Lower lobe of right lung (tissue), 2 donors: ENCODE measurements around the gene SLC6A3. TPM values are rescaled to one million over a fixed set of nuclear protein-coding genes. Genes with fewer than 3 reads are reported as not detected.

Experiments
- ATAC-seq, 2 donors: fragments of 200-7000 bp; cut with Tn5 transposase; one replicate each; pipeline ENCODE4 v1.9.1; 2020 to 2022; ENCODE audit warnings: mild to moderate bottlenecking in 2 of 2, moderate library complexity in 2 of 2
- DNase-seq: peaks from one replicate; pipeline ENCODE4 v3.0.0-alpha.2; 2020
- H3K27ac ChIP-seq: fragments of 200-600 bp; one replicate; pipeline ENCODE4 v1.8.0; 2022
- H3K27me3 ChIP-seq: fragments of 200-600 bp; one replicate; pipeline ENCODE4 v1.8.0; 2022; ENCODE audit warnings: low read depth
- H3K36me3 ChIP-seq: fragments of 200-600 bp; one replicate; pipeline ENCODE4 v1.8.0; 2022; ENCODE audit warnings: mild to moderate bottlenecking
- H3K4me1 ChIP-seq: fragments of 200-600 bp; one replicate; pipeline ENCODE4 v1.8.0; 2022
- H3K4me3 ChIP-seq: fragments of 200-600 bp; one replicate; pipeline ENCODE4 v1.8.0; 2022; ENCODE audit warnings: mild to moderate bottlenecking
- H3K9me3 ChIP-seq: fragments of 200-600 bp; one replicate; pipeline ENCODE4 v1.8.0; 2022
- intact Hi-C: fragments of 100-400 bp; cut with DNase I; formaldehyde crosslinking; loops from one replicate; pipeline ENCODE4 v1.11.0; 2022
- total RNA-seq: library from RNA; stranded (reverse); fragmentation: NEBNext Ultra II Directional; extraction: Animal tissue kit (Norgen Biotek cat#: 25700); gene quantifications from one replicate; pipeline ENCODE4 v1.2.1, GENCODE V29; 2021
- TF ChIP-seq, protein P1 (sequence below): fragments of 200-600 bp; IDR thresholded peaks from one replicate; pipeline ENCODE4 v1.8.0; 2022; ENCODE audit warnings: antibody characterized with exemption, mild to moderate bottlenecking
- donor health status: DM: no; HTN: yes; CAD: no; lungs with severe emphysema.

The SLC6A3 gene
- total RNA-seq, 1 donor from 2014 or later, result 0.12 TPM

DNA sequence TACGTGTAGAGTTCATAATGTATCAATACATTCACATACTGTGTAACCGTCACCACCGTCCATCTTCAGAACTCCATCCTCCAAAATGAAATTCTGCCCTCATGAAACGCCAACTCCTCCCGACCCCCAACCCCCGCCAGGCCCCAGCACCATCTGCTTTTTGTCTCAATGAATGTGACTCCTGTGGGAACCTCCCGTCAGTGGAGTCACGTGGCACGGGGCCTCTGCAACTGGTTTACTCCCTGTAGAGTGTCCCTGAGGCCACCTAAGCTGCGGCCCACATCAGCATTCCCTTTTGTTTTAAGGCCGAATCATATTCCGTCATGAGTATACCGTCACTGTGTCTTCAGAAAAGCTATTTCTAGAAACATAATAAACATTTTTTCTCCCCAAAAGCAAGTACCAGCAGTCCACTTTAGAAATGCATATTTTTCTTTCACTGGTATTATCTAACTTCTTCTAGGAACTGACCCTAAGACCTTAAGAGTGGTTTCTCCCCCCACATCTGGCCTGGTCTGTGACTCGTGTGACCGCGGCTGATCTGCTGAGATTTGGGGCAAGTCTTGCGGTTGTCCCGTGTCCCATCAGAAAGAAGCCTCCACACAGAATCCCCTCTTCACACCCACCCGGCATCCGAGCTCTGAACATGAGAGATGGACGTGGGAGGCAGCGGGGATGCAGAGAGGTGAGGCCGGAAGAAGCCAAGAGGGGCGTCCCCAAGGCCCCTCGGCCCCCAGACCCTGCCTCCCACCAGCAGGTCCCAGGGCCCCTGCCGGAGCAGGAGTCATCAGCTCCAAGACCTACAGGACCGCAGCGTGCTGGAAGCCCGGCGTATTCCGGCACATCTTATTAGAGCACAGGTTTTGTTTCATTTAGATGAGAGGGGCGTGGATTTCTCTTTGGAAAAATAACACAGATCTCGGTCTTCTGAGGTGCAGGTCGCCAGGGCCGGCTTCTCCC is 38.3 kb downstream of the SLC6A3 start:
- intact Hi-C loops, result no loop called here
- Histone ChIP-seq H3K9me3 (no peaks in the 10 kb centered on the region), H3K27ac (no peak overlapping the region), H3K4me3 (no peak overlapping the region), H3K4me1 (no peaks in the 10 kb centered on the region), H3K27me3 (peaks cover 12% of the 10 kb centered on the region), H3K36me3 (no peaks in the 10 kb centered on the region)
- ATAC-seq (no peak), DNase-seq (peak; percentile 34)
- TF ChIP-seq, protein P1, sequence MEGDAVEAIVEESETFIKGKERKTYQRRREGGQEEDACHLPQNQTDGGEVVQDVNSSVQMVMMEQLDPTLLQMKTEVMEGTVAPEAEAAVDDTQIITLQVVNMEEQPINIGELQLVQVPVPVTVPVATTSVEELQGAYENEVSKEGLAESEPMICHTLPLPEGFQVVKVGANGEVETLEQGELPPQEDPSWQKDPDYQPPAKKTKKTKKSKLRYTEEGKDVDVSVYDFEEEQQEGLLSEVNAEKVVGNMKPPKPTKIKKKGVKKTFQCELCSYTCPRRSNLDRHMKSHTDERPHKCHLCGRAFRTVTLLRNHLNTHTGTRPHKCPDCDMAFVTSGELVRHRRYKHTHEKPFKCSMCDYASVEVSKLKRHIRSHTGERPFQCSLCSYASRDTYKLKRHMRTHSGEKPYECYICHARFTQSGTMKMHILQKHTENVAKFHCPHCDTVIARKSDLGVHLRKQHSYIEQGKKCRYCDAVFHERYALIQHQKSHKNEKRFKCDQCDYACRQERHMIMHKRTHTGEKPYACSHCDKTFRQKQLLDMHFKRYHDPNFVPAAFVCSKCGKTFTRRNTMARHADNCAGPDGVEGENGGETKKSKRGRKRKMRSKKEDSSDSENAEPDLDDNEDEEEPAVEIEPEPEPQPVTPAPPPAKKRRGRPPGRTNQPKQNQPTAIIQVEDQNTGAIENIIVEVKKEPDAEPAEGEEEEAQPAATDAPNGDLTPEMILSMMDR, result no peak

- DNase-seq (peak; percentile 32), ATAC-seq (no peak)
- intact Hi-C loops, result no loop called here
- no peaks in the 10 kb centered on the region for H3K4me1 ChIP-seq
- TF ChIP-seq, protein P1, result no peak
- H3K27me3 ChIP-seq, result peaks cover 12% of the 10 kb centered on the region
- H3K27ac ChIP-seq, result no peak overlapping the region
- H3K36me3 ChIP-seq, result no peaks in the 10 kb centered on the region
- H3K4me3 ChIP-seq, result no peak overlapping the region
- H3K9me3 ChIP-seq, result no peaks in the 10 kb centered on the region
Observed at GRCh38 chr5:1405539-1406530, 39.4 kb downstream of the SLC6A3 start.

DNA sequence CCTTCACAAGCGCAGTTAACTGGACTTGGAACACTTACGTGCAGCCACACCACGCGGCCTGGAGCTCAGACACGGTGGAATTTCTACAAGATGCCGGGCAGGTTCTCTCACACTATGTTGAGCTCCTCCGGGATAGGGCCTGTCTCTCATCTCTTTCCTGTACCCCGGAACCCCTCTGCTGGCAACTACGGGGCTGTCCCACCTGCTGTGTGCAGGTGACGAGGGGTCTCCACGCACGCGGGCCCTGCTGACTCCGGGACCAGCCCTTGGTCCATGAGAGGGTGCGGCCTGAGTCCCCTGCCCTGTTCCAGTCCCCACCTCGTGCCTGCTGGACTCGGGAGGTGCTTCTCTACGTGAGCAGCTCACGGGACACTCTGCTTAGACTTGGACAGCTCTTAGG is 40.1 kb downstream of the SLC6A3 start:
- Histone ChIP-seq H3K27ac (no peak overlapping the region), H3K36me3 (no peaks in the 10 kb centered on the region), H3K4me1 (no peaks in the 10 kb centered on the region), H3K4me3 (no peak overlapping the region), H3K9me3 (no peaks in the 10 kb centered on the region), H3K27me3 (peaks cover 12% of the 10 kb centered on the region)
- TF ChIP-seq, protein P1, result no peak
- intact Hi-C loops, result no loop called here
- ATAC-seq (no peak), DNase-seq (peak; percentile 41)

DNA sequence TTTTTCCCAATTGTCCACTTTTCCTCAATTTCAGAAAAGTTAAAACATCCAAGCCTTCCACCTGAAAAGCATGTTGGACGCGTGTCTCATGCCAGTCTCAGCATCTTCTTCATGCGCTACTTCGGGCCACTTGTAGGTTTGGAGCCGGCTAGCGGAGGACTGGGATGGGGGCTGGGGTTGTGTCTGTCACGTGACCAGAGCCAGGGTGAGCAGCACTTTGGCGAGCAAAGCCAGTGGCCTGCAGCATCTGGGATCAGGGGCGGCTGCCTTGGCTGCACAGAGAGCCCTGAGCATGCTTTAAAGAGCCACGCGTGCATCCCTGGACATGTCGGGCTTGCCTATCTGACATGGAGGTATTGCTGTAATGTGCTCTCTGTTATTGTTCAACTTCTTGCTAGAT is 41.2 kb downstream of the SLC6A3 start:
- peaks cover 4% of the 10 kb centered on the region for H3K27me3 ChIP-seq
- no peaks in the 10 kb centered on the region for H3K9me3 ChIP-seq
- TF ChIP-seq, protein P1, result no peak
- peak; percentile 24 for DNase-seq
- H3K4me3 ChIP-seq, result no peak overlapping the region
- H3K27ac ChIP-seq, result no peak overlapping the region
- no peaks in the 10 kb centered on the region for H3K36me3 ChIP-seq
- no peaks in the 10 kb centered on the region for H3K4me1 ChIP-seq
- no peak for ATAC-seq
- intact Hi-C loops, result no loop called here

- peak; percentile 36 for DNase-seq
- ATAC-seq, result no peak
Observed at GRCh38 chr5:1402611-1403255, 42.5 kb downstream of the SLC6A3 start.

More at GRCh38 chr5:1402611-1403255, 42.5 kb downstream of the SLC6A3 start:
- intact Hi-C loops, result no loop called here
- no peak overlapping the region for H3K27ac ChIP-seq
- H3K36me3 ChIP-seq, result no peaks in the 10 kb centered on the region
- no peaks in the 10 kb centered on the region for H3K27me3 ChIP-seq
- no peak overlapping the region for H3K4me3 ChIP-seq
- H3K9me3 ChIP-seq, result no peaks in the 10 kb centered on the region
- TF ChIP-seq, protein P1, result no peak
- H3K4me1 ChIP-seq, result no peaks in the 10 kb centered on the region
